ENCODE measurements around the gene PJA1. TPM values are rescaled to one million over a fixed set of nuclear protein-coding genes. Genes with fewer than 3 reads are reported as not detected.

Gene PJA1
- total RNA-seq, 2 donors from 2014 or later: 32.0 to 32.6 TPM

- H3K36me3 Mint-ChIP-seq (ENCODE audit: low read depth): no peaks in the 10 kb centered on the region
- no peak for TF ChIP-seq CTCF (conservative IDR thresholded peaks at IDR 0.05)
- peaks cover 52% of the 10 kb centered on the region for H3K9me3 Mint-ChIP-seq
- WGBS, 2 experiments (ENCODE audit: insufficient coverage in 1 of 2, insufficient read length in 1 of 2): 85% methylated on average over 1 of the region's 1 CpG; no CpG with 5 or more reads in 1 of the 2 experiments
- DNase-seq: peak; percentile 28
- no peaks in the 10 kb centered on the region for H3K27me3 ChIP-seq (ENCODE audit: control insufficient read depth, insufficient read depth, low read length, poor library complexity, severe bottlenecking)
- no peak overlapping the region for H3K4me3 ChIP-seq (ENCODE audit: low read length)
- no peak overlapping the region for H3K4me3 Mint-ChIP-seq
- no peaks in the 10 kb centered on the region for H3K9me3 ChIP-seq (ENCODE audit: control insufficient read depth, low read length)
- no peak overlapping the region for H3K9ac ChIP-seq (ENCODE audit: extremely low read depth, low read length, poor library complexity, severe bottlenecking)
- H3K27ac Mint-ChIP-seq: no peak overlapping the region
- H3K4me1 ChIP-seq (ENCODE audit: control insufficient read depth, insufficient read depth, low read length): no peaks in the 10 kb centered on the region
- H3K27me3 Mint-ChIP-seq (ENCODE audit: insufficient read depth): no peaks in the 10 kb centered on the region
- no peak overlapping the region for H3K27ac ChIP-seq (ENCODE audit: low read depth, low read length)
- no peaks in the 10 kb centered on the region for H3K4me1 Mint-ChIP-seq
- no peaks in the 10 kb centered on the region for H3K36me3 ChIP-seq (ENCODE audit: control insufficient read depth, insufficient read depth, low read length)
These were observed 21.4 kb upstream of the PJA1 start for GRCh38 chrX:69186651-69187050.

GRCh38 chrX:69185886-69186285, 20.6 kb upstream of the PJA1 start:
- no peak overlapping the region for H3K27ac ChIP-seq (ENCODE audit: low read depth, low read length)
- 83% methylated on average over 2 of the region's 2 CpGs; no CpG with 5 or more reads in 1 of the 2 experiments for WGBS, 2 experiments (ENCODE audit: insufficient coverage in 1 of 2, insufficient read length in 1 of 2)
- H3K4me3 ChIP-seq (ENCODE audit: low read length): no peak overlapping the region
- H3K36me3 ChIP-seq (ENCODE audit: control insufficient read depth, insufficient read depth, low read length): no peaks in the 10 kb centered on the region
- Mint-ChIP-seq H3K4me1 (no peaks in the 10 kb centered on the region), H3K27ac (no peak overlapping the region), H3K4me3 (no peak overlapping the region), H3K9me3 (peaks cover 50% of the 10 kb centered on the region), H3K36me3 (ENCODE audit: low read depth) (no peaks in the 10 kb centered on the region), H3K27me3 (ENCODE audit: insufficient read depth) (peaks cover 4% of the 10 kb centered on the region)
- H3K4me1 ChIP-seq (ENCODE audit: control insufficient read depth, insufficient read depth, low read length): no peaks in the 10 kb centered on the region
- no peaks in the 10 kb centered on the region for H3K27me3 ChIP-seq (ENCODE audit: control insufficient read depth, insufficient read depth, low read length, poor library complexity, severe bottlenecking)
- no peak for TF ChIP-seq CTCF (conservative IDR thresholded peaks at IDR 0.05)
- no peak overlapping the region for H3K9ac ChIP-seq (ENCODE audit: extremely low read depth, low read length, poor library complexity, severe bottlenecking)
- DNase-seq: peak; percentile 25
- H3K9me3 ChIP-seq (ENCODE audit: control insufficient read depth, low read length): no peaks in the 10 kb centered on the region

- TF ChIP-seq CTCF (conservative IDR thresholded peaks at IDR 0.05): no peak
- peaks cover 10% of the 10 kb centered on the region for H3K27me3 Mint-ChIP-seq (ENCODE audit: insufficient read depth)
- H3K9me3 Mint-ChIP-seq: peaks cover 51% of the 10 kb centered on the region
- no peak overlapping the region for H3K27ac Mint-ChIP-seq
- H3K9me3 ChIP-seq (ENCODE audit: control insufficient read depth, low read length): no peaks in the 10 kb centered on the region
- no peaks in the 10 kb centered on the region for H3K36me3 Mint-ChIP-seq (ENCODE audit: low read depth)
- H3K36me3 ChIP-seq (ENCODE audit: control insufficient read depth, insufficient read depth, low read length): no peaks in the 10 kb centered on the region
- no peak for DNase-seq
- no peak overlapping the region for H3K4me3 ChIP-seq (ENCODE audit: low read length)
- no peak overlapping the region for H3K4me3 Mint-ChIP-seq
- H3K4me1 ChIP-seq (ENCODE audit: control insufficient read depth, insufficient read depth, low read length): no peaks in the 10 kb centered on the region
- no peak overlapping the region for H3K27ac ChIP-seq (ENCODE audit: low read depth, low read length)
- 90 to 91% methylated on average over 2 to 3 of the region's 3 CpGs for WGBS, 2 experiments (ENCODE audit: insufficient coverage in 1 of 2, insufficient read length in 1 of 2)
- H3K4me1 Mint-ChIP-seq: no peaks in the 10 kb centered on the region
- no peak overlapping the region for H3K9ac ChIP-seq (ENCODE audit: extremely low read depth, low read length, poor library complexity, severe bottlenecking)
- no peaks in the 10 kb centered on the region for H3K27me3 ChIP-seq (ENCODE audit: control insufficient read depth, insufficient read depth, low read length, poor library complexity, severe bottlenecking)
These were observed 19.9 kb upstream of the PJA1 start for GRCh38 chrX:69185141-69185540.

Data from endodermal cell (in vitro differentiated cells).